HG02763 (cell line): ENCODE measurements around the gene PNP.
"Not testable (repeated sequence)": the region's sequence is repeated elsewhere in the genome, so short reads cannot be mapped to it uniquely, and the experiment has no call there.

Experiments used
- ATAC-seq: cut with Tn5 transposase; IDR thresholded peaks from one replicate; pipeline ENCODE4 v1.9.1; 2021; ENCODE audit warnings: mild to moderate bottlenecking, moderate library complexity; ENCODE audit not compliant: unreplicated experiment

PNP gene

GRCh38 chr14:20469242-20469889 is at the start of gene PNP:
PNP (plus strand) TSS chr14:20469406; CDS start chr14:20469525, 119 bp downstream.
- peak; percentile 93 for ATAC-seq

GRCh38 chr14:20419419-20419818 is 49.8 kb upstream of the PNP start:
- no peak for ATAC-seq

- no peak for ATAC-seq
These were observed 47.9 kb upstream of the PNP start for GRCh38 chr14:20421267-20421666.

GRCh38 chr14:20422886-20423285 is 46.3 kb upstream of the PNP start:
- ATAC-seq, result no peak

GRCh38 chr14:20424851-20425250 is 44.4 kb upstream of the PNP start:
- no peak for ATAC-seq

GRCh38 chr14:20427231-20428009 is 41.8 kb upstream of the PNP start:
- ATAC-seq, result peak; percentile 68

GRCh38 chr14:20428010-20428365 is 41.2 kb upstream of the PNP start:
- ATAC-seq, result peak; percentile 27

GRCh38 chr14:20428802-20429201 is 40.4 kb upstream of the PNP start:
- no peak for ATAC-seq

GRCh38 chr14:20429801-20430669 is 39.2 kb upstream of the PNP start:
- ATAC-seq, result no peak

- no peak for ATAC-seq
These were observed 34.3 kb upstream of the PNP start for GRCh38 chr14:20434701-20435581.

GRCh38 chr14:20435582-20436362 is 33.4 kb upstream of the PNP start, which contains the start of gene KLHL33:
KLHL33 (minus strand) TSS chr14:20436166; CDS start chr14:20435811, 355 bp downstream.
- no peak for ATAC-seq

GRCh38 chr14:20436363-20436755 is 32.8 kb upstream of the PNP start:
- ATAC-seq, result no peak

- ATAC-seq, result no peak
These were observed 30.5 kb upstream of the PNP start for GRCh38 chr14:20438664-20439063.

GRCh38 chr14:20440465-20440864 is 28.7 kb upstream of the PNP start:
- ATAC-seq, result no peak

GRCh38 chr14:20440882-20441281 is 28.3 kb upstream of the PNP start:
- no peak for ATAC-seq

GRCh38 chr14:20441461-20441860 is 27.7 kb upstream of the PNP start:
- no peak for ATAC-seq

- ATAC-seq, result not testable (repeated sequence)
These were observed 25.6 kb upstream of the PNP start for GRCh38 chr14:20443650-20444049.

GRCh38 chr14:20446889-20447288 is 22.3 kb upstream of the PNP start:
- ATAC-seq, result no peak

GRCh38 chr14:20452831-20453230 is 16.4 kb upstream of the PNP start:
- ATAC-seq, result not testable (repeated sequence)
